Measurements from ENCODE around the gene ZFP90. TPM values are rescaled to one million over a fixed set of nuclear protein-coding genes. Genes with fewer than 3 reads are reported as not detected.

ZFP90 gene
- polyA plus RNA-seq, 1 donor, result 19.4 TPM

GRCh38 chr16:68514511-68514910 is 24.6 kb upstream of the ZFP90 start:
- WGBS (ENCODE audit: insufficient coverage, low lambda C conversion rate), result no CpG with 5 or more reads among the region's 3 CpGs
- peaks cover 8% of the 10 kb centered on the region for H3K4me1 ChIP-seq (ENCODE audit: control insufficient read depth, insufficient read depth, low read length)
- H3K9me3 ChIP-seq (ENCODE audit: control insufficient read depth, low read depth, low read length), result no peaks in the 10 kb centered on the region
- H3K4me3 ChIP-seq (ENCODE audit: low read length), result no peak overlapping the region
- no peak overlapping the region for H3K27ac ChIP-seq (ENCODE audit: low read length)
- no peaks in the 10 kb centered on the region for H3K27me3 ChIP-seq (ENCODE audit: control insufficient read depth, insufficient read depth, low read length)
- no peak for DNase-seq
- H3K36me3 ChIP-seq (ENCODE audit: control insufficient read depth, insufficient read depth, low read length), result no peaks in the 10 kb centered on the region

DNA sequence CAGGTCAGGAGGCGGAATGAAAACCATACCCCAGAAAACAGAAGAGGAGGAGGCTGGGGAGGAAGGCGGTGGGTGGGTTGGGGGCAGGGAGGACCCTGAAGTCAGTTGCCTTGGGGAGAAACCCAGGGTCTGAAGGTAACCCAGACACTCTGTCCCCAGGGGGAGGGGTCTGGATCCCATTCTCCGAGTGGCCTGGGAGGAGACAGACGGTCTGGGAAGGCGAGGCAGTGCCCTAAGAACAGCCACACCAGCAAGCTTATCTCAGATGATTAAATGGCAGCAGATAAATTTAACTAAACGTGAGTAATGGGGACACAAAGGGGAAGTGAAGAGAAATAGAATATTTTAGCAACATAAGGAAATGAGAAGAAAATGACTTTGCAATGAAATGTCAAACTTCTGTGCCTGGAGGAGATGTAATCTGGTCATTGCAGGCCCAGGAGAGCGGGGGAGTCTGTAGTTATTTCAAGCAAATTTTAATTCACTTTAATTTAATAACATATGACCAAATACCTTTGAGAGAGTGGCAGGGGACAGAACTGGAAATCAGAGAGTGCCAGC is 21.4 kb upstream of the ZFP90 start:
- no peak for DNase-seq
- Histone ChIP-seq H3K9me3 (ENCODE audit: control insufficient read depth, low read depth, low read length) (no peaks in the 10 kb centered on the region), H3K4me1 (ENCODE audit: control insufficient read depth, insufficient read depth, low read length) (peaks cover 3% of the 10 kb centered on the region), H3K4me3 (ENCODE audit: low read length) (no peak overlapping the region), H3K27me3 (ENCODE audit: control insufficient read depth, insufficient read depth, low read length) (no peaks in the 10 kb centered on the region), H3K27ac (ENCODE audit: low read length) (no peak overlapping the region), H3K36me3 (ENCODE audit: control insufficient read depth, insufficient read depth, low read length) (no peaks in the 10 kb centered on the region)
- 10% methylated on average over 1 of the region's 7 CpGs for WGBS (ENCODE audit: insufficient coverage, low lambda C conversion rate)

DNA sequence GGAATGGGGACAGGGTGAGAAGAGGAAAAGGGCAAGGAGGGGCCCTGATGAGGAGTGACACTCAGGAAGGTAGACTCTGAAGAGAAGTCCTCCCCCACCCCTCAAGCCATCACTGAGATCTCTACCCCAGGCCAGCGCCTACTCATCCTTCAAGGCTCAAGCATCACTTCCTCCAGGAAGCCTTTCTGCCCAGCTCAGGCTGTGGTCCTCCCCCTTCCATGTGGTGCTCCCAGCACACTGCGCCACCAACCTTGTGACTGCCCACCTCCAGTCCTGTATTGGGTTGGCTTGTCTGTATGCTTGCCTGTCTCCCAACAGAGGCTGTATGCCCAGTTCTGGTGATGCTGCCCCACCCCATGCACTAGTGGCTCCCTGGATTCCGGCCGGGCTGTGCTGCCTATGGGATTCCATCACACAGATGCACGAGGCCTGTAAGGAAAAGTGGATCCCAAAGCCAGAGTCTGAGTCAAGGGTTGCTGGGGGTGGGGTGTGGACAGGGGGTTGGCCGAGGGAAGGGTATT is 19.8 kb upstream of the ZFP90 start:
- Histone ChIP-seq H3K27me3 (ENCODE audit: control insufficient read depth, insufficient read depth, low read length) (no peaks in the 10 kb centered on the region), H3K27ac (ENCODE audit: low read length) (no peak overlapping the region), H3K36me3 (ENCODE audit: control insufficient read depth, insufficient read depth, low read length) (no peaks in the 10 kb centered on the region), H3K4me3 (ENCODE audit: low read length) (no peak overlapping the region), H3K9me3 (ENCODE audit: control insufficient read depth, low read depth, low read length) (no peaks in the 10 kb centered on the region), H3K4me1 (ENCODE audit: control insufficient read depth, insufficient read depth, low read length) (peaks cover 3% of the 10 kb centered on the region)
- WGBS (ENCODE audit: insufficient coverage, low lambda C conversion rate), result no CpG with 5 or more reads among the region's 6 CpGs
- DNase-seq, result no peak

DNA sequence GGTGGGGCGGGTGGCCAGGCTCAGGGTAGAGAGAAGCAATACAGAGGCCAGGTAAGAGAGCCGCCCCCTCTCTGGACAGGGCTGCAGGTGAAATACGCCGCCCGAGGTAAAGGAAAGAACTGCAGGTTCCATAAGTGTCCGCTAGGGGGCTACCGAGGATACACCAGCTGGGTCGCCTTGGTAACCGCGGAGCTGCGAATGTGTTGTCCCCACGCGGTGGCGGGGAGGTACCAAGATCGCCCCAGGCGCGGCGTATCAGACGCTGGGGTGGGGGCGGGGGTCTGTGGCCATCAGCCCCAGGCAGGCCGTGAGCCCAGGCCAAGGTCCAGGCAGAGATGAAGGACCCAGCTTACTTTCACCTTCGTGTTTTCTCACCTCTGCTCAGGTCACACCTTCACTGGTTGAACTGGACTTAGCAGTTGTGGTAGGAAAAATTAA is 18.4 kb upstream of the ZFP90 start:
- Histone ChIP-seq H3K27me3 (ENCODE audit: control insufficient read depth, insufficient read depth, low read length) (no peaks in the 10 kb centered on the region), H3K4me3 (ENCODE audit: low read length) (no peak overlapping the region), H3K4me1 (ENCODE audit: control insufficient read depth, insufficient read depth, low read length) (peaks cover 3% of the 10 kb centered on the region), H3K9me3 (ENCODE audit: control insufficient read depth, low read depth, low read length) (no peaks in the 10 kb centered on the region), H3K36me3 (ENCODE audit: control insufficient read depth, insufficient read depth, low read length) (no peaks in the 10 kb centered on the region), H3K27ac (ENCODE audit: low read length) (no peak overlapping the region)
- no CpG with 5 or more reads among the region's 22 CpGs for WGBS (ENCODE audit: insufficient coverage, low lambda C conversion rate)
- DNase-seq, result peak; percentile 86 to 87

- Histone ChIP-seq H3K4me3 (ENCODE audit: low read length) (no peak overlapping the region), H3K27ac (ENCODE audit: low read length) (no peak overlapping the region), H3K36me3 (ENCODE audit: control insufficient read depth, insufficient read depth, low read length) (no peaks in the 10 kb centered on the region), H3K9me3 (ENCODE audit: control insufficient read depth, low read depth, low read length) (no peaks in the 10 kb centered on the region), H3K27me3 (ENCODE audit: control insufficient read depth, insufficient read depth, low read length) (no peaks in the 10 kb centered on the region), H3K4me1 (ENCODE audit: control insufficient read depth, insufficient read depth, low read length) (peaks cover 3% of the 10 kb centered on the region)
- WGBS (ENCODE audit: insufficient coverage, low lambda C conversion rate), result no CpG with 5 or more reads among the region's 10 CpGs
- no peak for DNase-seq
Observed at GRCh38 chr16:68524069-68524820, 14.8 kb upstream of the ZFP90 start.

- no peak overlapping the region for H3K27ac ChIP-seq (ENCODE audit: low read length)
- no peaks in the 10 kb centered on the region for H3K36me3 ChIP-seq (ENCODE audit: control insufficient read depth, insufficient read depth, low read length)
- DNase-seq, result peak in 1 of 2 donors; percentile 19
- no peak overlapping the region for H3K4me3 ChIP-seq (ENCODE audit: low read length)
- H3K9me3 ChIP-seq (ENCODE audit: control insufficient read depth, low read depth, low read length), result no peaks in the 10 kb centered on the region
- H3K4me1 ChIP-seq (ENCODE audit: control insufficient read depth, insufficient read depth, low read length), result peaks cover 8% of the 10 kb centered on the region
- no peaks in the 10 kb centered on the region for H3K27me3 ChIP-seq (ENCODE audit: control insufficient read depth, insufficient read depth, low read length)
- no CpG with 5 or more reads among the region's 17 CpGs for WGBS (ENCODE audit: insufficient coverage, low lambda C conversion rate)
Observed at GRCh38 chr16:68526143-68526781, 12.8 kb upstream of the ZFP90 start.

DNA sequence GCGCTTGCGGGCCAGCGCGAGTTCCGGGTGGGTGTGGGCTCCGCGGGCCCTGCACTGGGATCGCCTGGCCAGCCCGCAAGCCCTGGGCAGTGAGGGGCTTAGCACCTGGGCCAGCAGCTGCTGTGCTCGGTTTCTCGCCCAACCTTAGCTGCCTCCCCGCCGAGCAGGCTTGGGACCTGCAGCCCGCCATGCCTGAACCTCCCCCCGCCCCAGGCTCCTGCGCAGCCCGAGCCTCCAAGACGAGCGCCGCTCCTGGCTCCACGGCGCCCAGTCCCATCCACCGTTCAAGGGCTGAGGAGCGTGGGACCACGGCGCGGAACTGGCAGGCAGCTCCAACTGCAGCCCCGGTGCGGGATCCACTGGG is 12.3 kb upstream of the ZFP90 start:
- Histone ChIP-seq H3K9me3 (ENCODE audit: control insufficient read depth, low read depth, low read length) (no peaks in the 10 kb centered on the region), H3K27me3 (ENCODE audit: control insufficient read depth, insufficient read depth, low read length) (no peaks in the 10 kb centered on the region), H3K4me3 (ENCODE audit: low read length) (no peak overlapping the region), H3K27ac (ENCODE audit: low read length) (no peak overlapping the region), H3K36me3 (ENCODE audit: control insufficient read depth, insufficient read depth, low read length) (no peaks in the 10 kb centered on the region), H3K4me1 (ENCODE audit: control insufficient read depth, insufficient read depth, low read length) (peaks cover 8% of the 10 kb centered on the region)
- no CpG with 5 or more reads among the region's 29 CpGs for WGBS (ENCODE audit: insufficient coverage, low lambda C conversion rate)
- DNase-seq, result no peak

DNA sequence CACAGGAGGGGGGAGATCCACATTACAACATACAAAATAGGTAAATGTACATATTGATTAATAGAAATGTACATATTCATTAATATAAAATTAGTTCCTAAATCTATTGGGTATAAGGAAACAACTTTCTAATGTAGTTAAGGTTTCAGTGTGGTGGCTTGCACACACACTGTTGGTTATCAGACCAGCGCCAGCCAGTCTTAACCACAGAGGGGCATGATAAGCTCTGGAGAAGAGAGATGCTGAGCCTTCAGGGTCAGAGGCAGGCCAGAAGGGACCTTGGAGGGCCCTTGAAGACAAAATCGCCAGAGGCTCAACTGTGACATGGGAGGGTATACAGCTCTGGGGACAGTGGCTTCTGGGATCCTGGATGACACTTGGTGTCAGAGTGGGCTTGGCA is 10.9 kb upstream of the ZFP90 start:
- H3K36me3 ChIP-seq (ENCODE audit: control insufficient read depth, insufficient read depth, low read length), result no peaks in the 10 kb centered on the region
- H3K4me3 ChIP-seq (ENCODE audit: low read length), result no peak overlapping the region
- DNase-seq, result no peak
- no peak overlapping the region for H3K27ac ChIP-seq (ENCODE audit: low read length)
- H3K4me1 ChIP-seq (ENCODE audit: control insufficient read depth, insufficient read depth, low read length), result peaks cover 8% of the 10 kb centered on the region
- H3K9me3 ChIP-seq (ENCODE audit: control insufficient read depth, low read depth, low read length), result no peaks in the 10 kb centered on the region
- no CpG with 5 or more reads among the region's 2 CpGs for WGBS (ENCODE audit: insufficient coverage, low lambda C conversion rate)
- no peaks in the 10 kb centered on the region for H3K27me3 ChIP-seq (ENCODE audit: control insufficient read depth, insufficient read depth, low read length)

- H3K9me3 ChIP-seq (ENCODE audit: control insufficient read depth, low read depth, low read length), result no peaks in the 10 kb centered on the region
- H3K27me3 ChIP-seq (ENCODE audit: control insufficient read depth, insufficient read depth, low read length), result no peaks in the 10 kb centered on the region
- 40% methylated on average over 1 of the region's 29 CpGs for WGBS (ENCODE audit: insufficient coverage, low lambda C conversion rate)
- peaks cover 8% of the 10 kb centered on the region for H3K4me1 ChIP-seq (ENCODE audit: control insufficient read depth, insufficient read depth, low read length)
- peak; percentile 81 to 85 for DNase-seq
- no peaks in the 10 kb centered on the region for H3K36me3 ChIP-seq (ENCODE audit: control insufficient read depth, insufficient read depth, low read length)
- no peak overlapping the region for H3K27ac ChIP-seq (ENCODE audit: low read length)
- no peak overlapping the region for H3K4me3 ChIP-seq (ENCODE audit: low read length)
Observed at GRCh38 chr16:68528686-68529379, 10.3 kb upstream of the ZFP90 start.

DNA sequence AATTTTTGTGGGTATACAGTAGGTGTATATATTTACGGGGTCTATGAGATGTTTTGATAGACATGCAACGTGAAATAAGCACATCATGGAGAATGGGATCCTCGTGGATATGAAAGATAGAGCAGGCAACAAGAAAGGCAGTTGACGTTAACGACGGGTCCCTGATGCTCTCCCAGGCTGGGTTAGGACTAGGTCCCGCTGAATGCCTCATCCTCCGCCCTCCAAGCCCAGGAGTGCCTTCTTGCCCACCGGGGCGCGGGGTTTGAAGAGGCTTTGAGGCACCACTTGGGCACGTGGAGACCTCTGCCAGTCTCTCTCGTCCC is 9.5 kb upstream of the ZFP90 start:
- Histone ChIP-seq H3K36me3 (ENCODE audit: control insufficient read depth, insufficient read depth, low read length) (no peaks in the 10 kb centered on the region), H3K27me3 (ENCODE audit: control insufficient read depth, insufficient read depth, low read length) (no peaks in the 10 kb centered on the region), H3K9me3 (ENCODE audit: control insufficient read depth, low read depth, low read length) (no peaks in the 10 kb centered on the region), H3K27ac (ENCODE audit: low read length) (no peak overlapping the region), H3K4me1 (ENCODE audit: control insufficient read depth, insufficient read depth, low read length) (peaks cover 8% of the 10 kb centered on the region), H3K4me3 (ENCODE audit: low read length) (peak overlapping the region; percentile 81)
- WGBS (ENCODE audit: insufficient coverage, low lambda C conversion rate), result no CpG with 5 or more reads among the region's 13 CpGs
- no peak for DNase-seq
